Endothelial cell (in vitro differentiated cells): ENCODE measurements around the gene RORB. TPM values are rescaled to one million over a fixed set of nuclear protein-coding genes. Genes with fewer than 3 reads are reported as not detected.

ENCODE experiments used
- DNase-seq: peaks from one replicate; pipeline ENCODE4 v3.0.0; 2021; ENCODE audit warnings: low spot score
- H3K27ac Mint-ChIP-seq: one replicate; pipeline ENCODE4 v1.8.0; 2021; ENCODE audit warnings: mixed read lengths, inconsistent platforms; ENCODE audit not compliant: unreplicated experiment
- H3K27me3 Mint-ChIP-seq: one replicate; pipeline ENCODE4 v1.8.0; 2021; ENCODE audit warnings: mild to moderate bottlenecking, moderate library complexity, mixed read lengths, inconsistent platforms; ENCODE audit not compliant: unreplicated experiment
- H3K36me3 Mint-ChIP-seq: one replicate; pipeline ENCODE4 v1.8.0; 2021; ENCODE audit warnings: mild to moderate bottlenecking, low read depth, mixed read lengths, inconsistent platforms; ENCODE audit not compliant: unreplicated experiment
- H3K4me1 Mint-ChIP-seq: one replicate; pipeline ENCODE4 v1.8.0; 2021; ENCODE audit warnings: mild to moderate bottlenecking, mixed read lengths, inconsistent platforms; ENCODE audit not compliant: unreplicated experiment
- H3K4me3 Mint-ChIP-seq: one replicate; pipeline ENCODE4 v1.8.0; 2021; ENCODE audit warnings: mild to moderate bottlenecking, mixed read lengths, inconsistent platforms; ENCODE audit not compliant: unreplicated experiment
- H3K9me3 Mint-ChIP-seq: one replicate; pipeline ENCODE4 v1.8.0; 2021; ENCODE audit warnings: mixed read lengths, inconsistent platforms; ENCODE audit not compliant: unreplicated experiment
- CTCF ChIP-seq: fragments of 200-600 bp; sonication (generic); IDR thresholded peaks from one replicate; pipeline ENCODE4 v1.5.0; 2021; ENCODE audit warnings: antibody characterized with exemption; ENCODE audit not compliant: unreplicated experiment
- total RNA-seq: library from RNA; stranded (reverse); fragmentation: NEBNext Ultra II Directional; extraction: Animal tissue kit (Norgen Biotek cat#: 25700); gene quantifications from one replicate; pipeline ENCODE4 v1.2.1, GENCODE V29; 2021; ENCODE audit not compliant: unreplicated experiment

Gene RORB
- total RNA-seq, 1 donor from 2014 or later: 0.51 TPM

GRCh38 chr9:74595286-74595685, 98.2 kb downstream of the RORB start:
- TF ChIP-seq CTCF: no peak
- DNase-seq: no peak
- Mint-ChIP-seq H3K27me3 (no peaks in the 10 kb centered on the region), H3K4me1 (peaks cover 6% of the 10 kb centered on the region), H3K4me3 (no peak overlapping the region), H3K9me3 (no peaks in the 10 kb centered on the region), H3K36me3 (no peaks in the 10 kb centered on the region), H3K27ac (no peak overlapping the region)

- no peaks in the 10 kb centered on the region for H3K27me3 Mint-ChIP-seq
- no peak for TF ChIP-seq CTCF
- H3K27ac Mint-ChIP-seq: no peak overlapping the region
- no peaks in the 10 kb centered on the region for H3K9me3 Mint-ChIP-seq
- H3K36me3 Mint-ChIP-seq: no peaks in the 10 kb centered on the region
- H3K4me3 Mint-ChIP-seq: no peak overlapping the region
- no peak for DNase-seq
- H3K4me1 Mint-ChIP-seq: peaks cover 6% of the 10 kb centered on the region
These were observed 101.7 kb downstream of the RORB start for GRCh38 chr9:74598874-74599273.

GRCh38 chr9:74609671-74610405, 112.7 kb downstream of the RORB start:
- no peak for DNase-seq
- no peak overlapping the region for H3K27ac Mint-ChIP-seq
- H3K9me3 Mint-ChIP-seq: no peaks in the 10 kb centered on the region
- no peaks in the 10 kb centered on the region for H3K4me1 Mint-ChIP-seq
- H3K27me3 Mint-ChIP-seq: no peaks in the 10 kb centered on the region
- no peak for TF ChIP-seq CTCF
- no peak overlapping the region for H3K4me3 Mint-ChIP-seq
- H3K36me3 Mint-ChIP-seq: no peaks in the 10 kb centered on the region

- H3K27ac Mint-ChIP-seq: no peak overlapping the region
- no peaks in the 10 kb centered on the region for H3K4me1 Mint-ChIP-seq
- no peaks in the 10 kb centered on the region for H3K36me3 Mint-ChIP-seq
- H3K4me3 Mint-ChIP-seq: no peak overlapping the region
- no peak for DNase-seq
- H3K27me3 Mint-ChIP-seq: no peaks in the 10 kb centered on the region
- no peak for TF ChIP-seq CTCF
- no peaks in the 10 kb centered on the region for H3K9me3 Mint-ChIP-seq
These were observed 113.5 kb downstream of the RORB start for GRCh38 chr9:74610523-74611061.

- no peaks in the 10 kb centered on the region for H3K9me3 Mint-ChIP-seq
- TF ChIP-seq CTCF: no peak
- no peaks in the 10 kb centered on the region for H3K36me3 Mint-ChIP-seq
- H3K27me3 Mint-ChIP-seq: no peaks in the 10 kb centered on the region
- no peak overlapping the region for H3K4me3 Mint-ChIP-seq
- no peak for DNase-seq
- no peak overlapping the region for H3K27ac Mint-ChIP-seq
- H3K4me1 Mint-ChIP-seq: peaks cover 4% of the 10 kb centered on the region
These were observed 133.1 kb downstream of the RORB start for GRCh38 chr9:74630228-74630627.
